Glomerular visceral epithelial cell (primary cell): ENCODE measurements around the gene MRPS10.
"Not testable (repeated sequence)": the region's sequence is repeated elsewhere in the genome, so short reads cannot be mapped to it uniquely, and the experiment has no call there.

Source experiments
- DNase-seq: peaks from one replicate; pipeline ENCODE4 v3.0.0-alpha.2; 2016; ENCODE audit errors: extremely low spot score

The MRPS10 gene

GRCh38 chr6:42210551-42210950 is 7.1 kb downstream of the MRPS10 start:
- no peak for DNase-seq

- not testable (repeated sequence) for DNase-seq
Observed at GRCh38 chr6:42207559-42207958, 10.1 kb downstream of the MRPS10 start.

GRCh38 chr6:42204768-42205282 is 12.8 kb downstream of the MRPS10 start:
- no peak for DNase-seq

GRCh38 chr6:42203183-42203582 is 14.5 kb downstream of the MRPS10 start:
- no peak for DNase-seq

GRCh38 chr6:42202131-42202915 is 15.3 kb downstream of the MRPS10 start:
- DNase-seq, result not testable (repeated sequence)

- DNase-seq, result no peak
Observed at GRCh38 chr6:42201382-42201781, 16.3 kb downstream of the MRPS10 start.

GRCh38 chr6:42200035-42200434 is 17.6 kb downstream of the MRPS10 start:
- DNase-seq, result peak; percentile 85

- DNase-seq, result peak; percentile 96
Observed at GRCh38 chr6:42199106-42199981, 18.3 kb downstream of the MRPS10 start.

GRCh38 chr6:42197555-42198362 is 19.9 kb downstream of the MRPS10 start:
- DNase-seq, result peak; percentile 61

- no peak for DNase-seq
Observed at GRCh38 chr6:42195415-42195814, 22.2 kb downstream of the MRPS10 start.

GRCh38 chr6:42194056-42194455 is 23.6 kb downstream of the MRPS10 start:
- no peak for DNase-seq

- DNase-seq, result peak; percentile 91
Observed at GRCh38 chr6:42193491-42193894, 24.2 kb downstream of the MRPS10 start.

GRCh38 chr6:42192385-42192784 is 25.3 kb downstream of the MRPS10 start:
- DNase-seq, result peak; percentile 61

- peak; percentile 85 for DNase-seq
Observed at GRCh38 chr6:42190554-42191183, 27.0 kb downstream of the MRPS10 start.

GRCh38 chr6:42188406-42188805 is 29.3 kb downstream of the MRPS10 start:
- DNase-seq, result no peak

GRCh38 chr6:42185597-42185996 is 32.1 kb downstream of the MRPS10 start:
- DNase-seq, result no peak

GRCh38 chr6:42184475-42184874 is 33.2 kb downstream of the MRPS10 start:
- DNase-seq, result no peak

GRCh38 chr6:42182101-42182500 is 35.6 kb downstream of the MRPS10 start:
- DNase-seq, result no peak

GRCh38 chr6:42179945-42180313 is 37.7 kb downstream of the MRPS10 start:
- no peak for DNase-seq

- DNase-seq, result no peak
Observed at GRCh38 chr6:42179261-42179944, 38.3 kb downstream of the MRPS10 start.
